HG03521 (cell line): ENCODE data around the gene BCAS3.

ENCODE experiments used
- ATAC-seq: cut with Tn5 transposase; IDR thresholded peaks from one replicate; pipeline ENCODE4 v1.9.1; 2021; ENCODE audit warnings: mild to moderate bottlenecking, moderate library complexity; ENCODE audit not compliant: unreplicated experiment

The BCAS3 gene

DNA sequence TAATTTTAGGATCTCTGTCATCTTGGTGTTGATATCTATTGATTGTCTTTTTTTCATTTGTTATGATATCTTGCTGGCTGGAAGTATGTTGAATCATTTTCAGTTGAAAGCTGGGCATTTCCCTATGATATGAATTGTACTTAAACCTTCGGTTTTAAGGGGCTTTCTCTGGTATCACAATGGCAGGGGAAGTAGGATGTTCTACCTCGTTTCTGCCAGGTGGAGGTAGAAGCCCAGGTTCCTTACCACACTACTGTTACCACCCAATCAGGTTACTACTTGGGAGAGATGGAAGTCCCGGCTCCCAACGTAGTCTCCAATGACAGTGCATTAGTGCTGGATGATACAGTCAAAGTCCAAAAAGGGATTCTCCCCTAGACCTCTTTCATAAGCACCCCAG is 440.3 kb downstream of the BCAS3 start:
- no peak for ATAC-seq

DNA sequence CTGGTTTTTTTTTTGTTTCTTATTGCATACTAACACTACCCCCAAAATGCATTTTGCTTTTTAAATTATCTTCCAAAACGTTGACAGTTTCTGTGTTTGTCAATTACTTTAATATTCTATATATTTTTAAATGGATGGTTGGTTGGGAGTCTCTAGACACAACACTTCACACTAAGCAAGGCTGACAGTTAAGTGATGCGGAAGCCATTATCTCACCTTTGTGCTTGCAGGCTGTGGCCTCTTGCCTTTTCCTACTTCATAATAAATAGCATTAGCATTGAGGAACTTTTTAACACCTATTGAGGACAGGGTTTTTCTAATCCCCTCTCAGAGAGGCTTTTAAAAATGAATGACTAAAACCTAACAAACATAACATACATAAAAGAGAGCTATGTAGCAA is 441.2 kb downstream of the BCAS3 start:
- ATAC-seq = no peak

DNA sequence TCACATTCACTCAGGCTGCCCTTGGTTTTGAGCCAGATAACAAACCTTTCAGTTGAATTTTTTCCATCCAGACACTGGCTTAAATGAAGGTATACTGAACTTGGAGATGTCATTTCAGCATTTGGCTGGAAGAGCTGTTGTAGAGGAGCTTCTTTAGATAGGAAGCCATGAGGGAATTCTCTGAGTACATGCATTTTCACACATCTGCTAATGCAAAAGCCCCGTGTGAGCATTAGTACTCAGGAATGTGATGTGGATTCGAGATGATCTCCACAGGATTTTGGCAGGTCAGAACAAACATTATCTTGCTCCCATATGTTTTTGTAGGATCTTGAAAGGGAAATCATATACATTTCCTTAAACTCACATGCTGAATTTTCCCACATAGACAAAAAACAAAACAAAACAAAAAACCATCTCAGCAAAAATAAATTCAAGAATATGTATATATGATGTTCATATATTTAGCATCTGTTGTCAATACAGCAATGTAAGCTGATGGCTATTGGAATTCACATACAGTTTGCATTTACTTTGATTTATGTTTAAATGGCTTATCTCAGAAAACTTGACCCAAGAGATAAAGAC is 444.8 kb downstream of the BCAS3 start:
- no peak for ATAC-seq

DNA sequence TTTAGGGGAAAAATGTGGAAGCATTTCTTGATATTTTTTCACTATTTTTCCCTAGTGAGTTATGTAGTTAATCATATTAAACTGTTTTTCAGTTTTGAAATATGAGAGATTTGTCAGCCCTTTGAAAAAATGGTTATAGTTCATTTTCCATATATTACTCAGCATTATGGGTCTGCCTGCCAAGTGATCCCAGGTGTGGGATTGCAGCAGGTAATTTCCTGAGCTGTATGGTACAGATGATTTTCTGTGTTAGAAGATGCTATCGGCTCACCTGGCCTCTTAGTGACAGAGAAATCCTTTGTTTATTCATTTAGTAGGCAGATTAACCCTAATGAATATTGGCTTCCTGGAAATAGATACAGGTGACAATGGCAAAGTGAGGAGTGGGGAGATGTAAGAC is 446.9 kb downstream of the BCAS3 start:
- ATAC-seq = no peak

DNA sequence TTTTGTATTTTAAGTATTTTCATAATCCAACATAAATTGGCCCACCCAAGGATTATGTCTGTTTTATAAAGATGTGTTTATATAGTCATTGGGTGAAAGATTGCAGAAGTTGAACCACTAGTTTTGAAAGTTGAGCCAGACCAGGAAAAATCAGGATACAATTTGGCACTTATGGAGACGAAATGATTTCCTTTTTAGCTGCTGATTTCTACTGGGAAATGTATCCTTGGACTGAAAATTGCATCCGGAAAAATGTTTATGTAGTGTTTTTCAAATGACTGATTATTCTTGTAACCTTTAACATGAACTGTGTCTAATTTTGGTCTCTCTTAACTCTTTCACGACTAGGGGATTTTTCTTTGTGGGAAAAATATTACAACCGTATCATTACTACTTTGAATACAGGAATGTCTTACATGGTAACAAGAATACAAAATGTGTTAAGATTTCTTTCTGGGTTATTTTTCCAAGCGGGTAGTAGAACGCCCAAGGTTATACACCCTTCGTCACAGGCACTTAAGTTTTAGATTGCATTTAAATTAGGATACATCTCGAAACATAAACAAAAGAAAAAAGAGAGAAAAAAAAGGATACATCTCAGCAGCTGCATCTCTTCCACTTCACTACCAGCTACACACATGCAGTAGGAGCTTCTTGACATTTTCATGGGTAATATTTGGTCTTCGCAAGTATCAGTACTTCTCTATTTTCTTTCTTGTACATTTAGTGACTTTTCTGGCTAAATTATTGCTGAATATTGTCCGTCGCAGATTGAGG is 449.0 kb downstream of the BCAS3 start:
- no peak for ATAC-seq

DNA sequence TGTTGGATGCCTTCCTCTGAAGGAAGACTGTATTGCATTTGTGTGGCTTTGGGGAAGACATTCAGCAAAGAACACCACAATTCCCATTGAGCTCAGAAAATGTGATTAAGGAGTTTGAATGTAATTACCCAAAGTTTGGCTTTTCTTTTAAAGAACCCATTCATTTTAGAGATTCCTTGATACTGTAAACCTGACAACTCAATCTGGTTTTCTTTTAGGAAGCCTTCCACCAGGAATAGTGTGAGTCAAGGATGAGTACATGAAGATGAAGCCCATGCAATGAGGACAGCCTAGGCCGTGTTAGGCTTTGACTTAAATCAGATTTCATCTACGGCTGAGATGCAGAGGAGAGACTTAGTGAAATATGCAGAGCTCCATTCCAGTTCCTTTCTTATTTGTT is 450.3 kb downstream of the BCAS3 start:
- no peak for ATAC-seq

DNA sequence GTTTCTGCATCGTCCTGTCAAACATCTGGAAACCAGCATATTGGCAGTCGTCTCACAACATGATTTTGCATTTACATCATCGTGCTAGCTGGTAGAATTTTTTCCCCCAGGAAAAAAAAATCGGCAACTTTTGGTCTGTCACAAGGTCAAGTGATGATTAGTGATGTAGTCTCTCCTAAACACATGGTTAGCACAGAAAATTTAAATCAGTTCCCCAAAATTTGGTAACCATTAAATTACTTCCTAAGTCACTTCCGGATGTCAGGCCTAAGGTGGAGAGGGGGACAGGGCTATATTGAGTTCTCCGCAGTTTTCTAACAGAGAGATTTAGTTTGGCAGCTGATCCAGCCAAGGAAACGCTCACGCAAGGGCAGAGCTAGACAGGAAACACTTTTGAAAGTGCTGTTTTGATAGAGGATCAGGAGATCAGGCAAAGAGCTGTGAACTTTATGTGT is 451.0 kb downstream of the BCAS3 start:
- no peak for ATAC-seq

DNA sequence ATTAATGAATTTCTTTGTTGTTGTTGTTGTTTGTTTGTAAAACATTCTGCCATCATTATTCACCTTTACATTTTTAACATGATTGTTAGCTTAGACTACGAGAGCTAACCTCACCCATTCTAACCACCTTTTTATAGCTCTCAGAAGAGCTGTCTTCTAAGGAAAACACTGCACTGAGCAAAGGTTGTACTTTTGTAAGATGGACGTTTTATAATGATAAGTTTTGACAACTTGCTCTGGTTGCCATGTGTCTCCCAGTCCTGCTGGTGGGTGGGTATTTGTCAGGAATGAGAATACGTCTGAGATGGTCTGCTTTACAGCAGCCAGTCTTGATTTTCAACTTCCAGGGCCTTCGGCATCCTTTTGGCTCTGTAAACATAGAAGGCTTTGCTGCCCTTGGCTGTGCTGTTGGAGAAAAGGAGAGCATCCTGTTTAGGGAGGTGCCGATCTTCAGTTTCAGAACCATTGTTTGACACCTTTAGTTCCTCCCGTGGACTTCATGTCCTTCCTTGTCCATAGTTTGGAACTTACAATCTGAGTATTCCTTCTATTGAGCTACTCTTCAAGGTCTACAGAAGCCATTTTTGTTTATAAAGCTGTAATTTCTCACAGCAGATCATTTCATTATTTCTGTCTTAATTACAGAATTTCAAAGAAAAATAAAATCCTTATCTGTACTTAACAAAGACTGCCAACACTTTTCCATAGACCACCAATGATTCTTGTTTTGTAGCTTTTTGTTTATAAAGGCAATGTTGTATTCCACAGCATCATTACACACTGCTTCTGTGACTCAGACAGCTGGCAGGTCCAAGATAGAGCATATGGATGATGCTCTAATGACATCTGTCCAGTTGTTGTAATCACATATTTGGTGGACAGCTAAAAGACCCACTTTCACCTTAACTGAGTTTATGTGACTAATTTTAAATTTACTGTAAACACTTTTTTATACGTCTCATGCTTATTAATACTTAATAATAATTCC is 451.9 kb downstream of the BCAS3 start:
- ATAC-seq = no peak

DNA sequence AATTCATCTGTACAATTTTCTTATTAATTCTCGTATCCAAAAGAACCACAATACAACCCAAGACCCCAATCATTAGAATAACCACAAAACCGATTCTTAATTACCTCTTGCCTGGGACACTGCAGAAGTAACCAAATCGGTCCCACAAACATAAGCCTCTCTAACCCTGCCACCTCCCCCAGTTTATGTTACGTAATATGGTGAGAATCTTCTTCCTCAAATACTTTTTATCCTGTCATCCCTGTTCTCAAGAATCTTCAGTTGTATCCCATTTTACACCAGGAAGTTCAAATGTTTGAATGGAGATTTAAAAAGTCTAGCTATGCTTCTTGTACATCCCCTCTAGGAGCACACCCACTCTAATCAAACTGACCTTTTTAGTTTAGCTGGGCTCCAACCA is 452.7 kb downstream of the BCAS3 start:
- no peak for ATAC-seq

DNA sequence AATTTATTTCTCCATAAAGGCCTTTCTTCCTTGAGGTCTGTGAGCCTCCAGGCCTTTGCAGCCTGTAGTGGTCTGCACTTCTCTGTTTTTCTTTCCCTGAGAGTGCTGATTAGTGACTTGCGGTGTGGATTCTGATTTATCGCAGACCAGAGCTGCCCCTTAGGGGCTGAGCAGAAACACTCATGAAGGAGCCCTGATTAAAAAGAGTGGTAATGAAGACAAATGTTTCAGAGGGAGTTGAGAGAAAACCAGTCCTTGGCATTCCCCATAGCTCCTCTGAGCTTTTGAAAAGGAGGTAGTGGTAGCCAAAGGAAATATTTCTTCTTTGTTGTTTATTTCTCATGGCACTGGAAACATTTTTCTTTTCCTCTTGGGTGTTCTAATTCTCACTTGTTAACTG is 453.9 kb downstream of the BCAS3 start:
- no peak for ATAC-seq

DNA sequence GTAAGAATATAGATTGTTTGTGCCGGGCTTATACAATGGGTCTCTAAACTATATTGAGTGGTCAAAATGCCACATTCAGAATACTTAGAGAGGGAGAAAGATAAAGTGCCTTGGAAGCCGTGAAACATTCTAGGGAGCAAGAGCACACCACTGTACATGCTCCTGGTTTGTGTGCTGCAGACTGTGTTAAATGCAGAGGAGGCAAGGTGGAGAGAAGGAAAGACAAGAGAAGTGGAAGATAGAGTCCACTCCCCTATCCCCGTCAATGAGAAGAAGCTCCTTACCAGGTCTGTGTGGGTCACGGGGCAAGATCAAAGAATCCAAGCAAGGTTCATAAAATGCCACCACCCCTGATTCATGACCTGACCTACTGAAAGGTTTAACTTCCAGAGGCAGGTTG is 454.9 kb downstream of the BCAS3 start:
- ATAC-seq = no peak

DNA sequence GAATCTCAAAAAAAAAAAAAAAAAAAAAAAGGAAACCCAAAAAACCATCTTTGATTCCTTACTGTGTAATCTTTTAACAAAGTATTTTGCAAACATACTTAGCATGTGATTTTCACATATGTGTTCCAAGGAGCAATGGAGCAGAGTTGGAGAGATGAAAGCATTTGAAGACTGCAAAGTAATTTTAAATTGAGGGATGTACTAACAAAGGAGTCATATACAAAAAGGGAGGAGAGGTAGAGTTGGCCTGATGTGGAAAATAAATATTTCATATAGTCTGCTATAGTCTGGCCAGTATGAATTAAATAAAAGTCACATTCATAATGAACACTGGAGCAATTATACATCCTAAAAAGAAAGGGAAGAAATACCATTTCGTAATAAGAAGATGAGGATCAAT is 456.2 kb downstream of the BCAS3 start:
- no peak for ATAC-seq

DNA sequence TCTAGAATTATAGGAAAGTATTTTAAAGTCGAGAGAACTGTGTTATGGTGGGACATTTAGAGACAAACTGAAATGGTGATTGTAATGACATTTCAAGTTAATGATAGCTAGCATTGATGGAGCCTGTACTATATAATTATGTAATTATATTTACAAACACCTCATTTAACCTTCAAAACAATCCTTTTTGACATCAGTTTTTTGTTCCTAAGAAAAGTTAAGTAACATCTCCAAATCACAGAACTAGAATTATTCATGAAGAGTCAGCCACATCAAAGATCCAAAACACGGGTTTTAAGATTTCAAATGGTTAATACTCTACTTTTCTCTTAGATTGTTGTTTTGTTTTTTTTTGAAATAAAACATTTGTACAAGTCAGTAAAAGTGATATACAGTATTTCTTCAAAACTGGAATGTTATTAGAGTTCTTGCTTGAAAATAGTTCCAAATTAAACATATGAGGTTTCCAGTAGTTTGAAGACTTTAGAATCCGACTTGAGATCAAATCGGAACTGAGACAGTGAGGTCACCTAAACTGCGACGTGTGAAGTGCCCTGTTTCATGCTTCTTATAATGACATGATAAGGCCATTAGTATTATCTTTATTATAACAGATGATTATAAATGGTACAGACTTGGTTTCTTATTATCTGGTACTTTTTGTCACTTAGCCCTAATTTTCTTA is 457.0 kb downstream of the BCAS3 start:
- ATAC-seq = no peak

DNA sequence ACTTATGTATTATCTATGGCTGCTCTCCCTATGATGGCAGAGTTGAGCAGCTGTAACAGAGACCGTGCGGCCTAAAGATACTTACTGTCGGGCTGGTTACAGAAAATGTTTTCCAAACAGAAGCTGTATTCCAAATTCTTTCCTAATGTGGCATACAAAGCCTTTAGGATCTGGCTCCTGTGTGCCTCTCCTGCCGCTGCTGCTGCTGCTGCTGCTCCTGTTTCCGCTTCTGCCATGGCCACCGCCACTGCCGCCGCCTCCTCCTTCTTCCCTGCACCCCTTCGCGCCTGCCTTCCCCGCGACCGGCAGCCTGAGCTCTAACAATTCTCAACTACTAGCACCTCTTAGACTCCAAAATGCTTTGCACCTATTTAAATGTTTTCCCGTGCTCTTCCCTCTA is 458.1 kb downstream of the BCAS3 start:
- ATAC-seq = no peak

DNA sequence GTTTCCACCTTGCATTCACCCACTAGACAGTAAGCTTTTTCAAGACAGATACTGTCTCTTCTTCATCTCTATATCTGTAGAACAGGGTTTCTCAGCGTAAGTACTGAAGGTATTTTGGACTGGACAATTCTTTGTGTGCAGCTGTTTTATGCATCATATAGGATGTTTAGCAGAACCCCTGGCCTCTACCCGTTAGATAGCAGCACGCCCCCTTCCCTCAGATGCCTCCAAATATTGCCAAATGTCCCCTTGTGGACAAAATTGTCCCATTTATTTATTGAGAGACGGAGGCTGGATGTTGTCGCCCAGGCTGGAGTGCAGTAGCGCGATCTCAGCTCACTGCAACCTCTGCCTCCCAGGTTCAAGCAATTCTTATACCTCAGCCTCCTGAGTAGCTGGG is 458.6 kb downstream of the BCAS3 start:
- ATAC-seq = no peak

DNA sequence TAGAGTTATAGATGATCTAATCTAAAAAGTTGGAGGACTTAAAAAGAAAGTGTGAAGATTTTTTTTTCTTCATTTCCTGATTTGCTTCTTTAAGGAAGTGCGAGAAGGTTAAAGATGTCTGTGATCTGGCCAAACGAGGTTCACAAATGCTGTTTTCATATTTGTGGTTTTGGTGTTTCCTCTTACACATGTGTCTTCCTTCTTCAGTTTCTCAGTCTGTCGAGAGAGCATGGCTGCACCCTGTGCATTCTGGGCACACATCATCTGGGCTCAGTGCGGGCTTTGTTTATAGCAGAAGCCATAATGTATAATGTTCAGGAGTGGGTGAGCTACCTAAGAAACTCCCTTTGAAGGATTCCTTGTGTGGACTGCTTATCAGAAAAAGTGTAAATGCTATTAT is 461.6 kb downstream of the BCAS3 start:
- ATAC-seq = peak; percentile 94

DNA sequence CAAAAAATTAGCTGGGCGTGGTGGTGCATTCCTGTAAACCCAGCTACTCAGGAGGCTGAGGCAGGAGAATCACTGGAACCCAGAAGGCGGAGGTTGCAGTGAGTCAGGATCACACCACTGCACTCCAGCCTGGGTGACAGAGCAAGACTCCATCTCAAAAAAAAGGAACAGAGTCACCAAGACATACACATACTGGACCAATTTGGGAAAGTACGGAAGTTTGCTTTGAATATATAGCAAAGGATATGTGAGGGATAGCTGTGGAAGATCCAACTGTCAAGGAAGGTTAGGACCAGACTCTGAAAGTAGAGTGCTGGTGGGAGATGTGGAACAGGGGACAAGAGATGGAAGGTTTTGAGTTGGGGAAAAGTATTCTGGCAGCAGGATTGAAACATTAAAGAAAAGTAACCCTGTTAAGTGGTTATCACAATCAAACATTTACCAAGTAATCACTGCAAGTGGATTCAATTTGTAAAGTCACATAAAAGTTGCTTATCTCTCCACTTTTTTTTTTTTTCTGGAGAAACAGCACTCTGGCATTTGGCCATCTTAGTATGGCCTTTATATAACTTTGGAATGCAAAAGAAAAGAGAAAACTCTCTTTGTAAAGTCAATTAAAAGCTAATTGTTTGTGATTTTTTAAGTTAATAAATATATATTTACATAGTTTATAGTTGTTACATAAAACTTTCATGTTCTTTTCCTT is 462.6 kb downstream of the BCAS3 start:
- no peak for ATAC-seq

DNA sequence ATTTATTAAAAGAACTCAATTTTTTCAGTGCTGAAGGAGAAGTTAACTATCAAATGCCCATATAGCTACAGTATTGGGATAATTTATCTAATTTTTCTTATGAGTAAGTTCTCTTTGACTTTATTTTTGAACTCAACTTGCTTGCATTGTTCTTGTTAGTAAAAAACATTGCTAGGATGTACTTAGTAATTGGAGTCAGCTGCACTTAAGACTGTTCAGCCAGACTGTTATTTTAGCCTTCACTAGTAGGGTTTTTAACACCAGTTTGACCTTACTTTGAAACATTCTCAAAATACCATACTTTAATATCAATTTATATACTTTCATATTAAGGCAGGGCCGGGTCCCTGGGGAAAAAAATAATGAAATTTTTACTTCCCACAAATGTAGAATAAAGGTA is 465.4 kb downstream of the BCAS3 start:
- ATAC-seq = no peak

DNA sequence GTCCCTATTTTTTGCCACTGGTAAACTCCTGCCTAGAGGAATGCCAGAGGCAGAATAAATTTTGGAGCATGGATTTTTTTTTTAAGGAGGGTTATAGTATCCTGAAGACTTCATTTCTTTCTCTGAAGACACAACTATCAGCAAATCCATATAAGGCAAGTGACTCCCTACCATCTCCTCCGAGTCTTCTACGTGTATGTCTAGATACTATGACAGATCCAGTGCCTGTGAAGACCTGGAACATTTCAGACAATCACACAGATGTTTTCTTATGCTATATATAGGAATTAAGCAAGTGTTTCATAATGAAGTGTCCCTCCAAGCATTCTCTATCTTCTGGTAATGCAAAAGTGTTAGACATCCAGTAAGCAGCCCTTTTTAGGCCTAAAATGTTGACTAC is 466.5 kb downstream of the BCAS3 start:
- no peak for ATAC-seq
